HG02884 (cell line): Measurements from ENCODE around the gene ORC5.
"Not testable (repeated sequence)": the region's sequence is repeated elsewhere in the genome, so short reads cannot be mapped to it uniquely, and the experiment has no call there.

Experiments
- ATAC-seq: cut with Tn5 transposase; IDR thresholded peaks from one replicate; pipeline ENCODE4 v1.9.1; 2021; ENCODE audit warnings: mild to moderate bottlenecking, moderate library complexity; ENCODE audit not compliant: unreplicated experiment

ORC5 gene

DNA sequence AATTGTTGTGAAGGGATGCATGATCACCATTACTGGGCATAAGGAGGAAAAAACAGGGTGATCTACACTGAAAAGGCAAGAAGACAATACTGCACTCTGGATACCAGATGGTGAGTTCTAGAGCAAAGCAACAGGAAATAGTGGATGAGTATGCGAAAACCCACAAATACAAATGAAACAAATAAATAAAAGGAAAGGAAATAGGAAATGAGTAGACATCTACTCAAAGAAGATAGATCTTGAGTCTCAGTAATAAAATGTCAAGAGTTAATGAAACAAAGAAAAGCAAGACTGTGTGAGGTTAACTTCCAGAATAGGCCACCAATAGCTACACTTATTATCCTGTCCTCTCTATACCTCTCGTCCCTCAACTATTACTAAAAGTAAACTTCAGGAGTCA is 11.7 kb downstream of the ORC5 start:
- no peak for ATAC-seq

- ATAC-seq, result no peak
Measured at GRCh38 chr7:104192434-104192833, 15.4 kb downstream of the ORC5 start.

DNA sequence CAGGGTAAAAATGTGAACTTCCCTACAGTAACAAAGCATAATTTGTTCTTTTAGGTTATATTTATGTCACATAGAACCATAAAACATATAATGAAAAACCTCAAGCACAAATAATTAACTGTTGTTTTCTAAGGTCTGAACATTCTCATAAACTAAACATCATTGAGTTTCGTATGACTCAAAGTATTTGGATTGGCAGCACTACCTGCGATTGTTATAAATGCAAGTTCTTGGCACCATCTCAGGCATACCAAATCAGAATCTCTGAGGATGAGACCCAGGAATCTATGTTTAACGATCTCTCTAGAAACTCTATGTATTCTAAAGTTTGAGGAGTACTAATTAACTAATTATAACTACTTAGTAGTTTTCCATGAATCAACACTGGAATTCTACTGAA is 22.5 kb downstream of the ORC5 start:
- no peak for ATAC-seq

GRCh38 chr7:104179178-104179577 is 28.6 kb downstream of the ORC5 start:
- no peak for ATAC-seq

DNA sequence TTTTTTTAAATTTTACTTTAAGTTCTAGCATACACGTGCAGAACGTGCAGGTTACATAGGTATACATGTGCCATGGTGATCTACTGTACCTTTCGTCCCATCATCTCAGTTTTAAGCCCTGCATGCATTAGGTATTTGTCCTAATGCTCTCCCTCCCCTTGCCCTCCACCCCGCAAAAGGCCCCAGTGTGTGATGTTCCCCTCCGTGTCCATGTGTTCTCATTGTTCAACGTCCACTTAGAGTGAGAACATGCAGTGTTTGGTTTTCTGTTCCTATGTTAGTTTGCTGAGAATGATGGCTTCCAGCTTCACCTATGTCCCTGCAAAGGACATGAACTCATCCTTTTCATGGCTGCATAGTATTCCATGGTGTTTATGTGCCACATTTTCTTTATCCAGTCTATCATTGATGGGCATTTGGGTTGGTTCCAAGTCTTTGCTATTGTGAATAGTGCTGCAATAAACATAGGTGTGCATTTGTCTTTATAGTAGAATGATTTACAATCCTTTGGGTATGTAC is 30.2 kb downstream of the ORC5 start:
- not testable (repeated sequence) for ATAC-seq

GRCh38 chr7:104176332-104176731 is 31.5 kb downstream of the ORC5 start:
- no peak for ATAC-seq

GRCh38 chr7:104175361-104175984 is 32.3 kb downstream of the ORC5 start:
- ATAC-seq, result no peak

GRCh38 chr7:104174798-104175197 is 33.0 kb downstream of the ORC5 start:
- no peak for ATAC-seq

DNA sequence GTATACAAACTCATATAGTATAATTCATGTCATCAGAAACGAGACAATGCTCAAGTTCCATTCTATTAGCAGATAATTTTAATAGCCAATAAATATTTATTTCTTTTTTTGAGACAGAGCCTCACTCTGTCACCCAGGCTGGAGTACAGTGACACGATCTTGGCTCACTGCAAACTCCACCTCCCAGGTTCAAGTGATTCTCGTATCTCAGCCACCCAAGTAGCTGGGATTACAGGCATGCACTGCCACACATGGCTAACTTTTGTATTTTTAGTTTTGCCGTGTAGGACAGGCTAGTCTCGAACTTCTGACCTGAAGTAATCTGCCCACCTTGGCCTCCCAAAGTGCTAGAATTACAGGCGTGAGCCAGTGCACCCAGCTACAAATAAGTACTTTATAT is 45.7 kb downstream of the ORC5 start:
- no peak for ATAC-seq

DNA sequence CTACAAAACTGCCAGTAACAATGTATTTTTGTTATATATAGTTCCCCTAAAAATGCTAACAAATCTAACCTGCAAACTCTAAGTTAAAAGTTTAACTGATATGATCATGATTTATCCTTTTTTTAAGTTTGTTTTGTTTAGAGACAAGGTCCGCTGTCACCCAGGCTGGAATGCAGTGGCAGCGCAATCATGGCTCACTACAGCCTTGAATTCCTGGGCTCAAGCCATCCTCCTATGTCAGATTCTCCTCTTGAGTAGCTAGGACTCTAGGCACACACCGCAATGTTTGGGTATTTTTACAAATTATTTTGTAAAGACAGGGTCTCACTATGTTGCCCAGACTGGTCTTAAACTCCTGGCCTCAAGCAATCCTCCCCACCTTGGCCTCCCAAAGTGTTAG is 46.6 kb downstream of the ORC5 start:
- ATAC-seq, result no peak

DNA sequence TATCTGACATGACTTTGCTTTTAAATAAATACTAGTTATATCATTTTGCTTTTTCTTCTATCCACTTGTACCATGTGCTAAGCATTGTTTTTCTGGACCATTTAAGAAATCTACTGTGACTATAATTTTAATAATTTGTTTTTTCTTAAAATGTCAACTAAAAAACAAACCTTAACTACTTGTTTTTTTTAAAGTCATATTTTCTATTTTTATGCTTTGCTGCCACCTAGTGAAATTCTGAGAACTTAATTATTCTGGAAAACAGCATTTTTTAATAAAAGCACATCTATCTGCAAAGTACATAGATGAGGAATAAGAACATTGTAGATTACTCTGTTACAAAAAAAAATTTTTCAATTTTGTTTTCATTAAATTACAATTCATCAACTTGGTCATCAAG is 47.4 kb downstream of the ORC5 start:
- ATAC-seq, result no peak

GRCh38 chr7:104156842-104157277 is 51.0 kb downstream of the ORC5 start:
- ATAC-seq, result no peak

DNA sequence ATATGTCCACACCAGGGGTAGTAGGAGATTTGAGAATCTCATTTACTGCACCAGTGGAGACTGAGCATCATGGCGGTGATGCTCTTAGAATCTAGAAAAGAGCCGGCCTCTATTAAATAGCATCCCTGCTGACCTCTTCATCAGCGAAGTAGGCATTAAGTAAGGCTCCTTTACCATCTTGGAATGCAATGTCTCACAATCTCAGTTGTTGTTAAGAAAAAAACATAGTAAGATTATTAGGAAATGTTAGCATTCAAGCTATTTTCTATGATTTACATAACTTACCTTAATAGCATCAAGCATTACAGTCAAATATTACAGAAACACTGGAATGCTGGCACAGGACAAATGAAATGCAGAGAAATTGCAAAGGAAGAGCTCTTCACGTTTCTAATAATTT is 54.5 kb downstream of the ORC5 start:
- ATAC-seq, result no peak

DNA sequence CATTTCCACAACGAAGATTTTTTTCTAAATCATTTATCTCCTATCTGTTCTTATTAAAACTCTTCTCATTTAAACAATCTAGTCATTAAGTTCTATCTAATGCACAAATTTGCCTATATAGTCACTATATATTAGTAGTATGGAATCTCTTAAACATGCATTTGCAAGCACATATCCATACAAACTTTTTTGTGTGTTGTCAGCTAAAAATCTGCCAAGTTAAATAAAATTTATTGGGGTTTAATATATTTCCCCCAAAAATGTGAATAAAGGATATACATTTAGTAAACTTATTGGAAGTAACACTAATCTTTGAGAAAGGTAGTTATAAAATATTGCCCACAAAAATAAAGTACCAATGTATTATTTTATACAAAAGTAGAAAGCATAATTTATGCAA is 55.3 kb downstream of the ORC5 start:
- ATAC-seq, result no peak

GRCh38 chr7:104150470-104150869 is 57.3 kb downstream of the ORC5 start:
- no peak for ATAC-seq

DNA sequence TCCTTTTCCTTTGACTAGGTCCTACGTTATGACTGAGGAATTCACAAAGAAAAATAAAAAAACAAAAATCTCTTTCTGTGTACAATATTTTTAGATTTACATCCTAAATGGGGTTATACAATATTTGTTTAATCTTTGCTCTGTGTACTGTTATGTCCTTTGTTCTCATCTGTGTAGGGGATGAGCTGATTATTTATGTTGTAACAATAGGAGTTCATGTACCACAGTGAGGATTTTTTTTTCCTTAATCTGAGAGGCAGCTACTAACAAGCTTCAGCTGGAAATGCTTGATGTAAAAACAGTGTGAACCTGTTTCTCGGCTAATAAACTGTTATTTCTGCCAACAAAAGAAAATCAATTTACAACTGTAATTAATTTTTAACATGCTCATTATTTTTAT is 58.0 kb downstream of the ORC5 start:
- no peak for ATAC-seq

DNA sequence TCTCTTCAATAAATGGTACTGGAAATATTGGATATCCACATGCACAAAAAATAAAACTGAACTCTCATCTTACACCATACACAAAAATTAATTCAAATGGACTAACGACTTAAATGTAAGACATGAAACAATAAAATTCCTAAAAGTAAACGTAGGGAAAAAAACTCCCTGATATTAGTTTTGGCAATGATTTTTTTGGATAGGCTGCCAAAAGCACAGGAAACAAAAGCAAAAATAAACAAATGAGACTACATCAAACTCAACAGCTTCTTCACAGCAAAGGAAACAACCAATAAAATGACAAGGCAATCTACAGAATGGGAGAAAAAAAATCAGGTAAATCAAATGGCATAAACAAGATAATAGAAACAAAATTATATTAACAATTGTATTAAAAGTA is 65.7 kb downstream of the ORC5 start:
- ATAC-seq, result no peak

- no peak for ATAC-seq
Measured at GRCh38 chr7:104137971-104138370, 69.8 kb downstream of the ORC5 start.

DNA sequence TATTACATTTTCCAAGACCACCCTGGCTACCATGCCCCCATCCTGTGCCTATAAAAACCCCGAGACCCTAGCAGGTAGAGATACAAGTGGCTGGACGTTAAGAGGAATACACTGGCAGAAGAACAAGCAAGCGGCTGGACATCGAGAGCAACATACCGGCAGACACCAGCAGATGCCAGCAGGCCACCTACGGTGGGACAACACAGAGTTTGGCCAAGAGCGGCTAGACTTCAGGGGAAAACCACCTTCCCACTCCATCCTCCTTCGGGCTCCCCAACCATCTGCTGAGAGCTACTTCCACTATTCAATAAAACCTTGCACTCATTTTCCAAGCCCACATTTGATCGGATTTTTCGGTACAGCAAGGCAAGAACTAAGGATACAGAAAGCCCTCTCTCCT is 70.3 kb downstream of the ORC5 start:
- ATAC-seq, result no peak

GRCh38 chr7:104136981-104137380 is 70.8 kb downstream of the ORC5 start:
- no peak for ATAC-seq

- ATAC-seq, result no peak
Measured at GRCh38 chr7:104136561-104136960, 71.3 kb downstream of the ORC5 start.

DNA sequence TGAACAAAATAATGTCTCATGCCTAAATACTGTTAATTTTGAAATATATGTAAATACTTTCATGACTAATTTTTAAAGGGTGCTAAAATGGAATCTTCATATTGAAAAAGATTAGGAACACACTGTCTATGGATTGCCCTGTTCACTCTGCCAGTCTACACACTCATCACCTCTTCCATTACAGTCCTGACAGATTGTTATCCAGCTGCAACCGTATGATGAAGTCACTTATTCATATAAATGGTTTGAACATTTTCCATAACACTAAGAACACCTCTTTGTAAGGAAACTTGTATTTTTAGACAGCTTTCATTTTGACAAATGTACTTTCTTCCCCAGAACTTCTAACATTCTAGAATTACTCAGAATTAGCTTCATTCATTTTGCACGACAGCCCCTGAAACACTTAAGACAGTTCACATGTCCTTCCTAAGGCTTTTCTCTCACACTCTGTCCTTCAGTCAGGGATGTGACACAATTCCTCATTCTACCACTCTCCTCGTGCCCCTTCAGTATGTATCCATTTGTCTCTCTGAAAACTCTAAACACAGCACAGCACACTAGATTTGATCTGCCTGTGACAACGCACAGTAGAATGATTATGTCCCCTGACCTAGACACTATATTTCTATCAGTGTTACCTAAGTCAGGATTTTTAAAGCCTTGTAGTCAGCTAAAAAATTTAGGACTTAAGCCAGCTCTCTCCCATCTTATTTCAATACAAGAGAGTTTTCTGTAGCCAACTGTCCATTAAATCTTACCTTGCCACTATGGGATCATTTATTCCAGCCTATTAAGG is 71.9 kb downstream of the ORC5 start:
- no peak for ATAC-seq
